G401 (cell line): ENCODE data around the gene SLC2A5. TPM values are rescaled to one million over a fixed set of nuclear protein-coding genes. Genes with fewer than 3 reads are reported as not detected.
"Not testable (repeated sequence)": the region's sequence is repeated elsewhere in the genome, so short reads cannot be mapped to it uniquely, and the experiment has no call there.

Experiments
- DNase-seq: peaks from one replicate; pipeline ENCODE4 v3.0.0-alpha.2; 2015; ENCODE audit warnings: low spot score
- in situ Hi-C: cut with HindIII; loops from 2 replicates; pipeline ENCODE4 v1.10.0; 2016; ENCODE audit warnings: low sequenced_read_pairs, mixed read lengths
- total RNA-seq: library from RNA; depleted of rRNA; stranded (reverse); fragments of >200 nt; shearing (Covaris generic); gene quantifications from 2 replicates; pipeline ENCODE4 v1.2.3, GENCODE V29; 2014

The SLC2A5 gene
- total RNA-seq, 1 experiment from 2014 or later = 0.64 TPM

- no peak for DNase-seq
- in situ Hi-C loops = no loop called here
Observed at GRCh38 chr1:9040659-9041030, 28.8 kb downstream of the SLC2A5 start.

GRCh38 chr1:9039761-9040658, 29.4 kb downstream of the SLC2A5 start:
- in situ Hi-C loops = no loop called here
- DNase-seq = no peak

GRCh38 chr1:9038881-9039760, 30.3 kb downstream of the SLC2A5 start:
- DNase-seq = no peak
- in situ Hi-C loops = no loop called here

- DNase-seq = no peak
- in situ Hi-C loops = no loop called here
Observed at GRCh38 chr1:9038338-9038650, 31.1 kb downstream of the SLC2A5 start.

- no peak for DNase-seq
- in situ Hi-C loops = no loop called here
Observed at GRCh38 chr1:9037476-9038337, 31.7 kb downstream of the SLC2A5 start.

- no peak for DNase-seq
- in situ Hi-C loops = no loop called here
Observed at GRCh38 chr1:9035226-9035625, 34.2 kb downstream of the SLC2A5 start.

GRCh38 chr1:9033363-9033762, 36.1 kb downstream of the SLC2A5 start:
- DNase-seq = no peak

GRCh38 chr1:9031484-9032259, 37.8 kb downstream of the SLC2A5 start:
- in situ Hi-C loops = no loop called here
- no peak for DNase-seq

More at GRCh38 chr1:9033363-9033762, 36.1 kb downstream of the SLC2A5 start:
- in situ Hi-C loops = no loop called here

- DNase-seq, in situ Hi-C loops: not testable (repeated sequence)
Observed at GRCh38 chr1:9031077-9031476, 38.4 kb downstream of the SLC2A5 start.

GRCh38 chr1:9028921-9029705, 40.3 kb downstream of the SLC2A5 start:
- in situ Hi-C loops = no loop called here
- DNase-seq = no peak

GRCh38 chr1:9027307-9027706, 42.1 kb downstream of the SLC2A5 start:
- in situ Hi-C loops = no loop called here

GRCh38 chr1:9025449-9025848, 44.0 kb downstream of the SLC2A5 start:
- in situ Hi-C loops = no loop called here
- no peak for DNase-seq

More at GRCh38 chr1:9027307-9027706, 42.1 kb downstream of the SLC2A5 start:
- no peak for DNase-seq

- in situ Hi-C loops = no loop called here
- DNase-seq = no peak
Observed at GRCh38 chr1:9024837-9025236, 44.6 kb downstream of the SLC2A5 start.

GRCh38 chr1:9022773-9023172, 46.7 kb downstream of the SLC2A5 start:
- in situ Hi-C loops = no loop called here
- no peak for DNase-seq

GRCh38 chr1:9022026-9022738, 47.3 kb downstream of the SLC2A5 start:
- DNase-seq, in situ Hi-C loops: not testable (repeated sequence)

- in situ Hi-C loops = no loop called here
- DNase-seq = no peak
Observed at GRCh38 chr1:9020305-9020704, 49.1 kb downstream of the SLC2A5 start.

- in situ Hi-C loops = no loop called here
- DNase-seq = no peak
Observed at GRCh38 chr1:9019896-9020295, 49.5 kb downstream of the SLC2A5 start.
